Calu3 (cell line): ENCODE results near the gene PCGF2. TPM values are rescaled to one million over a fixed set of nuclear protein-coding genes. Genes with fewer than 3 reads are reported as not detected.
A peak's percentile ranks its signal among the peaks of the same experiment; 100 is the strongest.

ENCODE experiments used
- BruUV-seq: library from RNA; stranded (reverse); fragments of 400-500 nt; replicated peaks from 2 replicates; lab custom pipeline; 2021; lab: Mats Ljungman, UMichigan
- CTCF ChIA-PET: fragments of 300-600 bp; sonication (Branson Sonifier 250); formaldehyde crosslinking; loops from one replicate; lab custom pipeline; 2022; ENCODE audit warnings: antibody characterized with exemption; lab: Charles Lee
- DNase-seq: peaks from one replicate; pipeline ENCODE4 v3.0.0; 2022
- H3K27ac Mint-ChIP-seq: one replicate; pipeline ENCODE4 v1.8.0; 2022; ENCODE audit warnings: mixed read lengths; ENCODE audit not compliant: unreplicated experiment
- H3K27me3 Mint-ChIP-seq: one replicate; pipeline ENCODE4 v1.8.0; 2022; ENCODE audit warnings: mixed read lengths; ENCODE audit not compliant: unreplicated experiment
- H3K36me3 Mint-ChIP-seq: one replicate; pipeline ENCODE4 v1.8.0; 2022; ENCODE audit warnings: mild to moderate bottlenecking, moderate library complexity, mixed read lengths; ENCODE audit not compliant: insufficient read depth, unreplicated experiment
- H3K4me1 Mint-ChIP-seq: one replicate; pipeline ENCODE4 v1.8.0; 2022; ENCODE audit warnings: mild to moderate bottlenecking, low read depth, mixed read lengths; ENCODE audit not compliant: unreplicated experiment
- H3K4me3 Mint-ChIP-seq: one replicate; pipeline ENCODE4 v1.8.0; 2022; ENCODE audit warnings: mild to moderate bottlenecking, low read depth, moderate library complexity, mixed read lengths; ENCODE audit not compliant: unreplicated experiment
- H3K9me3 Mint-ChIP-seq: one replicate; pipeline ENCODE4 v1.8.0; 2022; ENCODE audit warnings: low read depth, mixed read lengths; ENCODE audit not compliant: unreplicated experiment
- CTCF ChIP-seq: fragments of 200-600 bp; IDR thresholded peaks from one replicate; pipeline ENCODE4 v1.8.0; 2022; ENCODE audit warnings: antibody characterized with exemption; ENCODE audit not compliant: unreplicated experiment
- intact Hi-C: fragments of 100-400 bp; cut with micrococcal nuclease; formaldehyde crosslinking; loops from one replicate; pipeline ENCODE4 v1.10.0; 2022; ENCODE audit not compliant: unreplicated experiment
- total RNA-seq: library from RNA; stranded (reverse); gene quantifications from 2 replicates; pipeline ENCODE4 v1.2.3, GENCODE V29; 2022

The PCGF2 gene
- total RNA-seq, 1 experiment from 2014 or later, result 205 TPM

DNA sequence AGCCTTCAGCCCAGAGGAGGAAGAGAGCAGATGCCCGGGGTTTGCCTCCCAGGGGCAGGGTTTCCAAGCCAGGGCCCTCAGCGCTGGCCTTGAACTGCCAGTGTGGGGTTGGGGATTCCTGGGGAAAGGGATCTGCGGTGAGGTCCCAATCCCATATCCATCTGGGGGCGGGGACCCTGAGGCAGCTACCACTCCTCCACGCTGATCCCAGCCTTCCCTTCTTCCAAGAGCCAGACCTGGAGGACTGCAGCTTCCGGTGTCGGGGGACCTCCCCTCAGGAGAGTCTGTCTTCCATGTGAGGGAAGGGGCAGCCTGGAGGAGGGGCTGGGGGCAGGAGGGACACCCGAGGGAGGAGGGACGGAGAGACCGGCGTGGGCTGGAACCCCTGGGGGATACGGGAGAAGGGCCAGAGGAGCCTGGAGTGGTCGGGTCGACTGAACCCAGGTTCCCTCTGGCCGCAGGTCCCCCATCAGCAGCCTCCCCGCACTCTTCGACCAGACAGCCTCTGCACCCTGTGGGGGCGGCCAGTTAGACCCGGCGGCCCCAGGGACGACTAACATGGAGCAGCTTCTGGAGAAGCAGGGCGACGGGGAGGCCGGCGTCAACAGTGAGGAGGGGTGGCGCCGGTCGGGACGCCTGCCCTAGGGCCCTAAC is 28.7 kb downstream of the PCGF2 start:
- CTCF ChIA-PET, result interaction anchor here (0.9 to 1.6 kb wide), 6 partner anchors 10 to 445 kb away, joined by 3 to 7 read pairs (median 4); no protein-coding TSS in a partner anchor
- peaks cover 87% of the 10 kb centered on the region for H3K36me3 Mint-ChIP-seq
- no peaks in the 10 kb centered on the region for H3K27me3 Mint-ChIP-seq
- H3K4me3 Mint-ChIP-seq, result no peak overlapping the region
- H3K27ac Mint-ChIP-seq, result no peak overlapping the region
- intact Hi-C loops, result no loop called here
- no peak for TF ChIP-seq CTCF
- no peak for DNase-seq
- no peaks in the 10 kb centered on the region for H3K9me3 Mint-ChIP-seq
- no TSS peak for BruUV-seq
- H3K4me1 Mint-ChIP-seq, result no peaks in the 10 kb centered on the region

DNA sequence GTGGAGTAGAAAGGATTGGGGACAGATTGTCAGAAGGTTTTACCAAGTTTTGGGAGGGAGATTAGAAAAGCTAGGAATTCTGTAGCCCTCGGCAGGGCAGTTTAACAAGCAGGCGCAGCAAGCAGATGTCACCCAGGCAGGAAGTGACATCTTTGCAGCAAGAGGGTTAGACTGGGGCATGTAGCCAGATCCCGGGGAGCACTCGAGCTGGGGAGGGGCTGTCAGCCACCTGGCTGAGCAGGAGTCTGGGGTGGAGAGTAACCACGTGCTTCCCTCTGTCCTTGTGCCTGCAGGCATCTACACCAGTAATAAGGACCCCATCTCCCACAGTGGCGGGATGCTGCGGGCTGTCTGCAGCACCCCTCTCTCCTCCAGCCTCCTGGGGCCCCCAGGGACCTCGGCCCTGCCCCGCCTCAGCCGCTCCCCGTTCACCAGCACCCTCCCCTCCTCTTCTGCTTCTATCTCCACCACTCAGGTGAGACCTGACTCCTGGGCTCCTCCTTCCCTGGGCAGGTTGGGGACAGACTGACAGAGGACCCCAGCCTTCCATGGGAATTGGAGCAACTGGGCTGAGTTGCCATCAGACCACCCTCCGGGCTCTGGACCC is 30.9 kb downstream of the PCGF2 start:
- H3K9me3 Mint-ChIP-seq, result no peaks in the 10 kb centered on the region
- TF ChIP-seq CTCF, result no peak
- no peaks in the 10 kb centered on the region for H3K27me3 Mint-ChIP-seq
- H3K4me3 Mint-ChIP-seq, result no peak overlapping the region
- no peak for DNase-seq
- no peaks in the 10 kb centered on the region for H3K4me1 Mint-ChIP-seq
- CTCF ChIA-PET, result interaction anchor here (0.8 to 2.4 kb wide), 3 partner anchors 18 to 159 kb away, joined by 3 to 5 read pairs (median 3); no protein-coding TSS in a partner anchor
- H3K27ac Mint-ChIP-seq, result no peak overlapping the region
- peaks cover 80% of the 10 kb centered on the region for H3K36me3 Mint-ChIP-seq
- BruUV-seq, result no TSS peak
- intact Hi-C loops, result no loop called here

- no peaks in the 10 kb centered on the region for H3K4me1 Mint-ChIP-seq
Measured at GRCh38 chr17:38716368-38717005, 31.6 kb downstream of the PCGF2 start.

More at GRCh38 chr17:38716368-38717005, 31.6 kb downstream of the PCGF2 start:
- no peak for DNase-seq
- Mint-ChIP-seq H3K36me3 (peaks cover 84% of the 10 kb centered on the region), H3K4me3 (no peak overlapping the region), H3K9me3 (no peaks in the 10 kb centered on the region), H3K27ac (no peak overlapping the region), H3K27me3 (no peaks in the 10 kb centered on the region)
- intact Hi-C loops, result no loop called here
- CTCF ChIA-PET, result interaction anchor here (0.8 to 2.4 kb wide), 3 partner anchors 19 to 158 kb away, joined by 3 to 5 read pairs (median 3); no protein-coding TSS in a partner anchor
- BruUV-seq, result TSS peak; percentile 30
- no peak for TF ChIP-seq CTCF
